WTC11 (cell line): ENCODE results near the gene CACNA1B.

Experiments
- ATF1 ChIP-seq: sonication (generic); formaldehyde crosslinking; IDR thresholded peaks from 2 replicates; pipeline ENCODE4 v1.8.1; 2023; ENCODE audit warnings: mild to moderate bottlenecking, moderate library complexity, missing genetic modification reagents
- CREM ChIP-seq: sonication (generic); formaldehyde crosslinking; IDR thresholded peaks from 2 replicates; pipeline ENCODE4 v1.8.1; 2022; ENCODE audit warnings: mild to moderate bottlenecking, missing genetic modification reagents, moderate library complexity
- CTCF ChIP-seq: fragments of 200-600 bp; IDR thresholded peaks from 2 replicates; pipeline ENCODE4 v1.8.0; 2022; ENCODE audit warnings: antibody characterized with exemption
- E2F4 ChIP-seq: sonication (generic); formaldehyde crosslinking; IDR thresholded peaks from 2 replicates; pipeline ENCODE4 v1.8.1; 2022; ENCODE audit warnings: low read depth, mild to moderate bottlenecking, moderate library complexity, missing genetic modification reagents, borderline replicate concordance
- ETV6 ChIP-seq: sonication (generic); formaldehyde crosslinking; IDR thresholded peaks from 2 replicates; pipeline ENCODE4 v1.8.1; 2022; ENCODE audit warnings: mild to moderate bottlenecking, missing genetic modification reagents
- NR2C2 ChIP-seq: sonication (generic); formaldehyde crosslinking; IDR thresholded peaks from 2 replicates; pipeline ENCODE4 v1.8.0; 2022; ENCODE audit warnings: mild to moderate bottlenecking, missing genetic modification reagents
- USF2 ChIP-seq: sonication (generic); formaldehyde crosslinking; IDR thresholded peaks from 2 replicates; pipeline ENCODE4 v1.8.1; 2023; ENCODE audit warnings: mild to moderate bottlenecking, missing genetic modification reagents, moderate library complexity

GRCh38 chr9:138073808-138074207 is 196.2 kb downstream of the CACNA1B start:
- TF ChIP-seq CTCF (no peak), E2F4 (CRISPR knock-in tag) (no peak), ATF1 (CRISPR knock-in tag) (no peak), CREM (no peak), USF2 (CRISPR knock-in tag) (no peak), ETV6 (CRISPR knock-in tag) (no peak), NR2C2 (CRISPR knock-in tag) (no peak)
